HG03066 (cell line): ENCODE data around the gene SDF2L1.
"Not testable (repeated sequence)": the region's sequence is repeated elsewhere in the genome, so short reads cannot be mapped to it uniquely, and the experiment has no call there.

Experiments used
- ATAC-seq: cut with Tn5 transposase; IDR thresholded peaks from one replicate; pipeline ENCODE4 v1.9.1; 2021; ENCODE audit warnings: low read depth; ENCODE audit not compliant: unreplicated experiment

SDF2L1 gene, protein sequence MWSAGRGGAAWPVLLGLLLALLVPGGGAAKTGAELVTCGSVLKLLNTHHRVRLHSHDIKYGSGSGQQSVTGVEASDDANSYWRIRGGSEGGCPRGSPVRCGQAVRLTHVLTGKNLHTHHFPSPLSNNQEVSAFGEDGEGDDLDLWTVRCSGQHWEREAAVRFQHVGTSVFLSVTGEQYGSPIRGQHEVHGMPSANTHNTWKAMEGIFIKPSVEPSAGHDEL

DNA sequence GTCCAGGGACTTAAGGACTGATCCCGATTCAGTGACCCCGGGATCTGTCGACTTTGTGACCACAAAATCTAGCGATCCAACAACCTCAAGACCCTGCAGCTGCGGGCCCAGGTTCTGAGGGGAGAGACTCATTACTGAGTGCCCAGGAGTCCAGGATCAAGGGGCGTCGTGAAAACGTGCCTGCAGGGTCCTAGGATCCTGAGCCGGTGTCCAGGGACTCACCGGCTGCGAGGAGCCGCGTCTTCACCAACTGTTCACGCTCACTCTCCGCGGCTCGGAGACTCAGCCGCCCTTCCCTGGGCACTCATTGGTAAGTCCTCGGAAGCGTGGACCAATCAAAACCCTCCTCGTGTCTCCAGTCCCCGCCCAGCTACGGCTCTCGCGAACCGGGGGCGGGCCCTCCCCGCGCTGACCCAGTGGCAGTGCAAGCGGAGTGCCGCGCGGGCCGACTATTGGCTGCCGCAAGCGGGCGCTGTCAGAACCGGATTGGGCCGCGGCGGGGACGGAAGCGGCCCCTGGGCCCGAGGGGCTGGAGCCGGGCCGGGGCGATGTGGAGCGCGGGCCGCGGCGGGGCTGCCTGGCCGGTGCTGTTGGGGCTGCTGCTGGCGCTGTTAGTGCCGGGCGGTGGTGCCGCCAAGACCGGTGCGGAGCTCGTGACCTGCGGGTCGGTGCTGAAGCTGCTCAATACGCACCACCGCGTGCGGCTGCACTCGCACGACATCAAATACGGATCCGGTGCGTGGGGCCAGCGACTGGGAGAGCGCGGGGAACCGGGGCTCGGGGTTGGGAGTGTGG is at the start of gene SDF2L1:
Gene SDF2L1, plus strand, starts transcription at position 514 of the 795 bp plus-strand sequence. Its CDS starts 35 bp downstream, at position 549.
- peak; percentile 92 for ATAC-seq

DNA sequence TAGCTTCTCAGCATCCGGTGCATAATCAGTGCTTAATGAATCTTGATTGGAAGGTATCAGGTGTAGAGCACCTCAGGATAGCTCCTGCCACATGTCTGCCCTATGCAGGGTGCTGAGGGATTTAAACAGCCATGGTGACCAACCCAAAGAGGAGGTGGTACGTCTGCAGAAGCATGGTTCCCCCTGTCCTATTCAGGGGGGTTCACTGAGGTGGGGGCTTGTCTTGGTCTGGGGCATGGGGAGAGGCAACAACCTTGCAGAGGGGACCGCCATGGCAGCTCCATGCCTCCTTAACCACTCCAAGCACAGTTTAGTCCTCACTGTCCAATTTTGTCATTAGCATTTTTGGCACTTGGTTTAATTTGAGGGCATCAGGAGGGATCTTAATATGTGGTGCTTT is 49.7 kb upstream of the SDF2L1 start:
- no peak for ATAC-seq

DNA sequence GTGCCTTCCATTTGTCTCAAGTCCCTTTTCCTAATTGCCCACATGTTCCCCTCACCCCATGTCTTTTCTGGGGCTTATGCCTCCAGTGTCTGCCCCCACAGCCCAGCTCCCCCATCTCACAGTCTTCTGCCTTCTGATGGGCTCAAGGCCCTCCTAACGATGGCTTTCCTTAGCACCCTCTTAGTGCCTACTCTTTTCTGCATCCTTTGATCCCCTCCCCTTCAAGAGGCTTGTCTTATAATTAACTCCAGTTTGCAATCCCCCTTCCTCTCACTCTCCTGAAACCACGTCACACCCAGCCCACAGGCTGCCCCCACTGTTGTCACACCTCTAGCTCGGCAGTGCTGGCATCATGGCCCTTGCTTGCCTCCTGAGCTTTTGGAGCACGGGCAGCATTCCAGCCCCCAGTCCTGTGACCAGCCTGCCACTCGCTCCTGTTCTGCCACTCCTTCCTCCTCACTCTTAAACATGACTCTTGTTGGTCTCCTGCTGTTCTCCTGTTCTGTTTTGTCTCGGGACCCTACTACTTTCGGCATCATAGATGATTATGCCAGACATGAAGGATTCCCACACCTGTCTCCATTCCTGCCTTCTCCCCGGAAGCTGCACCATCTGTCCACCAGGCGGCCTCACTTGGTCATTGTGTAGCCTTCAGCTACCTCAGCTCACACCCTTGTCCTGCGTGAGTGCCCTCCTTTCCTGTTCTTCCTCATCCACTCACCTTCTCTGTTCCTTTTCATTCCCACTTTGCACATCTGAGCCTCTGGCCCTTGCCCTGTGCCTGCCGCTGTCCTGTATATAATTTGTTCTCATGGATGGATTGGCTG is 48.5 kb upstream of the SDF2L1 start:
- no peak for ATAC-seq

DNA sequence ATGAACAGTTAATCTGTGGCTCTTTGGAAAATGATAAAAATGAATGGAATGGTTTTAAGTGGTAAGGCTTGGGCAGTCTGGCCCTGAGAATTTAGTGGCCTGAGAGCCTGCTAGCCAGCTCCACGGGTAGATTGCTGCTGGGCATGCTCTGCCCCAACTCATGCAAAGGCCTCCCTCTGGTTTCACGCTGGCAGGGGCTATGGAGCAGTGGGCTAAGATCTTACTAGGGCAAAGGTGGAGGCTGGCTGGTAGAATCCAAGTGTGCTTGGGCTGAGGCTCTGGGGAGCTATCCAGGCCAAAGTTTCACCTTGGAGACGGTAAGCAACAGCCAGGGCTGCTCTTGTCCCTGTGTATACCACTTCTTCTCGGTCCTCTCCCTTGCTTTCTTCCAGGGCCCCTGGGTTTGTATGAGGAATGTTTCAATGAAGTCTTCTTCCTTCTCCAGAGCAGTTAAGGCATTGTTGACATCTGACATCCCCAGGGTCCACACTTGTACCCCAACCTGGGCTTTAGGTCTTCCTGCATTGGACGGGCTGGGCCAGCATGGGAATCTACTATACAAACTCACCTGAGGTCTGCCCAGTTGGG is 47.1 kb upstream of the SDF2L1 start:
- no peak for ATAC-seq

DNA sequence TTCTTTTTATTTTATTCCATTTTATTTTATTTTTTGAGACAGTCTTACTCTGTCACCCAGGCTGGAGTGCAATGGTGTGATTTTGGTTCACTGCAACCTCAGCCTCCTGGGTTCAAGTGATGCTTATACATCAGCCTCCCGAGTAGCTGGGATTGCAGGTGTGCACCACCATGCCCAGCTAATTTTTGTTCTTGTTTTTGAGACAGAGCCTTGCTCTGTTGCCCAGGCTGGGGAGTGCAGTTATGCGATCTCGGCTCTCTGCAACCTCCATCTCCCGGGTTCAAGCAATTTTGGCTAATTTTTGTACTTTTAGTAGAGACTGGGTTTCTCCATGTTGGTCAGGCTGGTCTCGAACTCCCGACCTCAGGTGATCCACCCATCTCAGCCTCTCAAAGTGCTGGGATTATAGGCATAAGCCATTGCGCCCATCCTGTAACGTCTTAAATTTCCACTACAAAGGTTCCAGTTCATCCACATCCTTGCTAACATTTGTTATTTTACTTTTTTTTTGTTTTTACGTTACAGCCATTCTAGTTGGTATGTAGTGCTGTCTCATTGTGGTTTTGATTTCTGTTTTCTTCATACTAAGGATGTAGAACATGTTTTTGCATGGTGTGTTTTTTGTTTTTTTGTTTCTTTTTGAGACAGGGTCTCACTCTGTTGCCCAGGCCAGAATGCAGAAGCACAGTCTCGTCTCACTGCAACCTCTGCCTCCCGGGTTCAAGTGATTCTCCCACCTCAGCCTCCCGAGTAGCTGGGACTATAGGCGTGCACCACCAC is 45.6 kb upstream of the SDF2L1 start:
- not testable (repeated sequence) for ATAC-seq

DNA sequence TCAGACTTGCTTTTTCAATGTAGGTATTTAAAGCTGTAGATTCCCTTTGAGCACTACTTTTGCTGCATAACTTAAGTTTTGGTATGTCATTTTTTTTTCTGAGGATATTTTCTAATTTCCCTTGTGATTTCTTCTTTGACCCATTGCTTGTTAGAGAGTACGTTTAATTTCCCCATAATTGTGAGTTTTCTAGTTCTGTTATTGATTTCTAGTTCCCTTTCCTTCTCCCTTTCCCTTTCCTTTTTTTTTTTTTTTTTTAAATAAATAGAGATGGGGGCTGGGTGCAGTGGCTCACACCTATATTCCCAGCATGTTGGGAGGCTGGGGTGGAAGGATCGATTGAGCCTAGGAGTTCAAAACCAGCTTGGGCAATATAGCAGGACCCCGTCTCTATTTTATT is 43.8 kb upstream of the SDF2L1 start:
- ATAC-seq = no peak

DNA sequence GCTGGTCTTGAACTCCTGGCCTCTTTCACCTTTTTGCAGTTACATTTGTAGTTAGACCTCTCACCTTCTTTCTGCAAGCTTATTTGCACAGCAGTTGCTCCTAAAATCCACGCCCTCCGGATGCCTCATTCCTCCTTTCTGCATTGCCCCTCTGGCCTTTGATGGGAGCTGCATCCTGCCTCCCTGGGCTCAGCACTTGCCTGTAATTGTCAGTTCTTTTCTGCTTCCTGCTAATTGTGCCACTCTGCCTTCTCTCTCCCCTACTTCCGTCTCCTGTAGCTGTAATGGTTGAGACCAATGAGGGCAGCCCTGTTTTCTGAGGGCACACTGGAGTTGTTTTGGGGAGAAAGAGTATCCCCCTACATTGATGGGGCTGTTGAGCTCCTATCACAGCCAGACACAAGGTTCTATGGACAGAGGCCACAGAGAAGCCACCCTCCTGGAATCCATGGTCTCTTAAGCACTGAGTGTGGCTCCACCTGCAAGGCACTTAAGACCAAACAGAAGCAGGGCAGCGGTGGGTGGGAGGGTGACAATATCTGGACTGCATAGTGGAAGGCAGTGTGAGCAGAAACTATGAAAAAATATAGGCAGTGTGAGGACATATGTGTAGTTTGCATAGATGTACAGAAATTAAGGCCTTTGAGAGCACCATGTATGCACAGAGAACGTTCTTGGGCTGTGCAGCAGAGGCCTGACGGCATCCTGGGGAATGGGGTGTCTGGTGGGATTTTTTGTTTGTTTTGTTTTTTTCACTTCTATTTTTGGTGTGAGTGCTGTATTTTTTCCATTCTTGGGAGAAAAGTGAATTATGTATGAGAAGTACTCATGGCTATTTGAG is 42.8 kb upstream of the SDF2L1 start:
- no peak for ATAC-seq

DNA sequence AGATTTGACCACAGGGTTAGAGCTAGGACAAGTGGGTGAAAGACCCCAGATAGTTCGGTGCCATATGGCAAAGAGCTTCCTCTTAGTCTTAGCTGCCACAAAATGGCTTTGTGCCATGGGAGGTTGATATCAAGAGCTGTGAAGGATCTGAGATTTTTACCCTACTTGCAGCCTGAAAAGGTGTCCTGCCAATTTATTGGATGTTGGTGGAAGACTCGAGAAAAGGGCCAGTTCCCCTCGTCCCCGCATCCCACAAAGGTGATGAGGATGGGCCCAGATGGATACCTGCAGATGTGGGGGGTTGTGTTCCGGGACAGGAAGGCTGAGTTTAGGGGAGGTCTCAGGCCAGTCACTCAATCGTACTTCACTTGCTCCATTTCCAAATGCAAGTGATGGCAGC is 39.5 kb upstream of the SDF2L1 start:
- no peak for ATAC-seq

DNA sequence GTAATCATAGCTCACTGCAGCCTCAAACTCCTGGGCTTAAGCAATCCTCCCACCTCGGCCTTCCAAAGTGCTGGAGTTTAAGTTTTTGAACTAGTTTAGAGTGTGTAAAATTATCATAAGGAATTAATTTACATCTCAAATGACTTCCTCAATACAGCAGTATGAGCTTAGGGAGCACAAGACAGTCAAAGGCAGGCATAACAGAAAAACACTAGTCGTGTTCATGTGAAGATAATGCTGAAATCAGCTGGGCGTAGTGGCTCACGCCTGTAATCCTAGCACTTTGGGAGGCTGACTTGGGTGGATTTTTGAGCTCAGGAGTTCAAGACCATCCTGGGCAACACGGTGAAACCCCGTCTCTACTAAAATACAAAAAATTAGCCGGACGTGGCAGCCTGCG is 38.1 kb upstream of the SDF2L1 start:
- no peak for ATAC-seq

DNA sequence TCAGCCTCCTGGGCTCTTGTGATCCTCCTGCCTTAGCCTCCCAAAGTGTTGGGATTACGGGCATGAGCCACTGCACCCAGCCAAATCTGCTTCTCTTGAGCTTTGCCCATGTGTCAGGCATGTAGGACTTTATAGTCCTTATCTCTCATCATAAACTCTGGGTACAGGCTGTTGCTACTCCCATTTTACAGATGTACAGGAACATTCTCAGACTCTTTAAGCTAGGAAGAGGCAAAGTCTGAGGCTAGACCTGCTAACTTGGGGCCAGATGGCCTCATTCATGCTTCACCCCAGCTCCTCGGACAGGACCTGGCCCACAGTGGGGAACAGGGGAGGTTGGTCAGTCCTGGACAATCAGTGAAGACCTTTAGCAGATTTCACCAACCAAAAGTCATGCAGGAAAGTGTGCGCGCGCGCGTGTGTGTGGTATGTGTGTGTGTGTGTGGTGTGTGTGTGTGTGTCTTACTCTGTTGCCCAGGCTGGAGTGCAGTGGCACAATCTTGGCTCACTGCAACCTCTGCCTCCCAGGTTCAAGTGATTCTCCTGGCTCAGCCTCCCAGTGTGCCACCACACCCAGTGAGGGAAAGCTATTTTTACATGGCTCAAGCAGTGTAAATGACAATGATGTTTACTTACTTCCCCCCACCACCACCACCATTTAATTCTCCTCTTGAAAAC is 36.1 kb upstream of the SDF2L1 start:
- no peak for ATAC-seq

DNA sequence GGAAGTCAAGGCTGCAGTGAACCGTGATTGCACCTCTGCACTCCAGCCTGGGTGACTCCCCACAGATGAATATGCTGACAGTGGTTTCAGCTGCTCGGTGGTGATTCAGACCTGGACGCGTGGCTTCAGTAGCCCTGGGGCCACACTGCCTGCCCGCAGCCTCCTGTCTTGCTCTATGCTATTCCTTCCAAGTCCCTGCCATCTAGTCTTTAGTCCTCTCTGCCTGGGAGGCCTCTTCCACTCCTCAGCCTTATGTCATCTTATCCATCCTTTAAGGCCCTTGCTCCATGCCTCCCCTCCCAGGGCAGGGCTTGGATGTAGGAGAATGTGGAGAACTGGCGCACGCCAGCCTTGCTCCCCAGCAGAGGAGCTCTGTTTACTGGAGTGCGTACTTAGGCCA is 35.3 kb upstream of the SDF2L1 start:
- ATAC-seq = no peak

DNA sequence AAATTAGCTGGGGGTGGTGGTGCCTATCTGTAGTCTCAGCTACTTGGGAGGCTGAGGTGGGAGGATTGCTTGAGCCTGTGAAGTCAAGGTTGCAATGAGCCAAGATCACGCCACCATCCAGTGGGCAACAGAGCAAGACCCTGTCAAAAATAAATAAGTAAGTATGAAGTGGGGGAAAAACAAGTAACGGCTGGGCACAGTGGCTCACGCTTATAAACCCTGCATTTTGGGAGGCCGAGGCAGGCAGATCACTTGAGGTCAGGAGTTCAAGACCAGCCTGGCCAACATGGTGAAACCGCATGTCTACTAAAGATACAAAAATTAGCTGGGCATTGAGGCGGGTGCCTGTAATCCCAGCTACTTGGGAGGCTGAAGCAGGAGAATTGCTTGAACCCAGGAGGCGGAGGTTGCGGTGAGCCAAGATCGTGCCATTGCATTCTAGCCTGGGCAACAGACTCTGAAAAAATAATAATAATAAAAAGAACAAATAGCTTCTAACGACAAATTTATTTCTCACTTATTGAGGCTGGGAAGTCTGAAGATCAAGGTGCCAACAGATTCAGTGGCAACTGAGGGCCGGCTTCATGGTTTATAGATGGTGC is 32.4 kb upstream of the SDF2L1 start:
- not testable (repeated sequence) for ATAC-seq

DNA sequence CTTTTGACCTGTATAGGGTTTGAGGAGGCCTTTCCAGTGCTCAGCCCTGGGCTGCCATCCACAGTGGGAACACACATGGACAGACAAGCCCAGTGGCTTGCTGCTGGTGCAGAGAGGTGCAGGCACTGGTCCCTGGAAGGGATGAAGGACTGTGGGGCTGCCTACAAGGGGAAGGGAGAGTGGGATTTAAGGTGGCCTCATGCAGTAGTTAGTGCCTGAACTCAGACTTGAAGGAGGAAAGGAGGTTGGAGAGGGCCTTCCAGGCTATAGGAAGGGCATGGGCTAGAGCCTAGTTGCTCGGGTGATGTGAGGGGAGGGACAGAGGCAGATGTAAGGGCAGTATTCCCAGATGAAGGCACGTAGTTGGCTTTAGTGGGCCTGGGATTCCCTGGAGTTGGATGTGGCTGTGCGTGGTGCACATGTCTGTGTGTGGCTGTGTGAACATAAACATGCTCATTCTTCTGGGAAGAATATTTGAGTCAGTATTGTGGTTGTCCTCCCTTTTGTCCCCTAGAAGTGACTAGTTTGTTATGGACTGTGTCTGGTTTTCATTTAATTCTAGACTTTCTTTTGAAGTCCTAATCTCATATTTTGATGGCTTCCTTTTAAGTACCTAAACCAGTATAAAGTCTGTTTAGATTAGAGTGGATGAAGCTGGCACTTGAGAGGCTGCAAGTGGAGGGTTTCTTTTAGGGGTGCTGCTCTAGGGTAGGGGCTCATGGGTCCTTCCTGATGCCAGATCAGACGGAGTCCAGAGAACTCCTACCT is 30.7 kb upstream of the SDF2L1 start:
- ATAC-seq = no peak

DNA sequence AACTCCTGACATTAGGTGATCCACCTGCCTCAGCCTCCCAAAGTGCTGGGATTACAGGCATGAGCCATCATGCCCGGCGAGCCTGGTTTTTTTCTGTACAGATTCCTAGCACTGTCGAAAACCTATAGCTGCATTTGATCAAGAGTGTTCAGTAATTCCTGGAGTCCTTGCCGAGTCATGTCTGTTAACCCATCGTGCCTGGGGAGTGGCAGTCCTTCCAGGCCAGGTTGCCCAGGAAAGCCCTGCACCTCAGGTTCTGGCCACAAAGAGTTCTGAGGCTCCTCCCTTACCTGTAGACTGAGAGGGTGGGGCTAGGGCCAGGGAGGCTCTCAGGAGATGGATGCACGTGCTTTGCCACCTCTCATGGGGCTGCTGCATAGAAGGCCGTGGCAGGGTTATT is 29.2 kb upstream of the SDF2L1 start:
- no peak for ATAC-seq

DNA sequence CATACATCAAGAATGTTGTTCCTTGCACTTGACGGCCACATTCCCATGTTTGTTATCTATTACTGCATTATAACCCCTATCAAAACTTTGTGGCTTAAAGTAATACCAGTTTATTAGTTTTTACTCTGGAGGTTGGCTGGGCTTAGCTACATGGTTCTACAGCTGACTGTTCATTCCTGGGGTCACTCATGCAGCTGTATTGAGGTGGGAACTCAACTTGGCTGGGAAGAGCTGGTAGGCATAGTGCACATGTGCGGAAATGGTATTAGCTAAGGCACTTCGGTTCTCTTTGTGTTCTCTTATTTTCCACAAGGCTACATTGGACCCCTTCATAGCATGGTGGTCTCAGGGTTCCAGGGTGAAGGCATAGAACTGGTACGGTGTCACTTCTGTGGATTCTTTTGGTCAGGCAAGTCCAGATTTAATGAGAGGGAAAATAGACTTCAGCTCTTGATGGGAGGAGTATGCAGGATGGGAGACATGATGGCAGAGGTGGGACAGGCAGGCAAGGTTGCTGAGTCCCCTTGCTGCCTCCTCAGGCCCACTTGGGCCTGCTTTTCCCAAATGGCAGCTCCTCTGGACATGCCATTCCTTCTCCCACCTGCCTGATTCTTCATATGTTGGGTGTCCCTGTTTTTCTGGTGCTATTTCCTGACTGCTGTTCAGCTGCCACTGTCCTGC is 28.4 kb upstream of the SDF2L1 start:
- ATAC-seq = no peak

DNA sequence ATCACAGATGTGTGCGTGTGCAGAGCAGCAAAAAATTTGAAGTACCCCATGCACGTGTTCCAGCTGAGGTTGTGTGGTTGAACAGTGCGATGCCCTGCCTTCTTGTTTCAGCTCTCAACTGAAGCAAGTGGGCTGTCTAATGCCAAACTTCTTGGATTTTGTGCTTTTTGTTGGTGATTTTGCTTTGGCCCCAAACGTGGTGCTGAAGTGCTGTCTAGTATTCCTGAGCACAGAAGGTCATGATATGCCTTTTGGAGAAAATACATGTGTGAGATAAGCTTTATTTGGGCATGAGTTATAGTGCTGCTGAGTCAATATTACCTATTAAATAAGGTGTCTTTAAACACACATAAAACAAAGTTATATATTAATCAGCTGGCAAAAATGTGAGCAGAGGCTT is 26.4 kb upstream of the SDF2L1 start:
- no peak for ATAC-seq

DNA sequence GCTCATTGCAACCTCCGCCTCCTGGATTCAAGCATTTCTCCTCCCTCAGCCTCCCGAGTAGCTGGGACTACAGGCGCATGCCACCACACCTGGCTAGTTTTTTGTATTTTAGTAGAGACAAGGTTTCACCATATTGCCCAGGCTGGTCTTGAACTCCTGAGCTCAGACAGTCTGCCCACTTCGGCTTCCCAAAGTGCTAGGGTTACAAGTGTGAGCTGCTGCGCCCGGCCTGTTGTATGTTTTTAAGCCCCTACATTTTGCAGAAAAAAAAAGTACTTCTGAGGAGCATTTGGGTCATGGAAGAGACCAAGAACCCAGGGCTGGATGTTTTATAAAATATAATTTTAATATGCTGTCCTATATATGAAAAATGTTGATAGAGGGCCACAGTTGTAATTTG is 24.8 kb upstream of the SDF2L1 start:
- ATAC-seq = not testable (repeated sequence)
